IPS DF 6.9 (cell line): ENCODE data around the gene ACAA1.
"Not testable (repeated sequence)": the region's sequence is repeated elsewhere in the genome, so short reads cannot be mapped to it uniquely, and the experiment has no call there.

ENCODE experiments used
- DNase-seq: peaks from one replicate; pipeline ENCODE4 v3.0.0-alpha.2; 2013; ENCODE audit warnings: low read depth, low spot score
- H3K27ac ChIP-seq: one replicate; pipeline ENCODE4 v1.5.1; 2013; ENCODE audit warnings: low read length, control low read depth
- H3K27me3 ChIP-seq: 2 replicates; pipeline ENCODE4 v1.6.1; 2013; ENCODE audit warnings: mild to moderate bottlenecking, low read length; ENCODE audit not compliant: control insufficient read depth, insufficient read depth
- H3K36me3 ChIP-seq: 2 replicates; pipeline ENCODE4 v1.6.1; 2013; ENCODE audit warnings: low read length; ENCODE audit not compliant: control insufficient read depth, insufficient read depth
- H3K4me1 ChIP-seq: 2 replicates; pipeline ENCODE4 v1.6.1; 2013; ENCODE audit warnings: low read length; ENCODE audit not compliant: control insufficient read depth, insufficient read depth
- H3K4me3 ChIP-seq: 2 replicates; pipeline ENCODE4 v1.5.1; 2013; ENCODE audit warnings: mild to moderate bottlenecking, low read length
- H3K9me3 ChIP-seq: 2 replicates; pipeline ENCODE4 v1.6.1; 2013; ENCODE audit warnings: low read length, inconsistent platforms; ENCODE audit not compliant: control insufficient read depth, insufficient read depth
- WGBS: extraction: QIAGEN DNeasy Blood & Tissue Kit; methylation state at CpG from one replicate; pipeline ENCODE4 v1.1.7; 2013; ENCODE audit warnings: mixed read lengths, missing lambda C conversion rate; ENCODE audit not compliant: insufficient read length, insufficient coverage; 5-methylcytosine and 5-hydroxymethylcytosine counted together

Gene ACAA1

GRCh38 chr3:38164952-38165721, 28.2 kb upstream of the ACAA1 start, which contains the start of gene OXSR1:
Gene OXSR1 (plus strand): TSS chr3:38165537. CDS start chr3:38165877, 340 bp downstream.
- Histone ChIP-seq H3K27me3 (no peaks in the 10 kb centered on the region), H3K36me3 (no peaks in the 10 kb centered on the region), H3K4me1 (no peaks in the 10 kb centered on the region), H3K9me3 (no peaks in the 10 kb centered on the region), H3K27ac (no peak within 1 kb of the TSS), H3K4me3 (peak within 1 kb of the TSS; percentile 94)
- peak; percentile 99 for DNase-seq
- WGBS = no CpG with 5 or more reads among the region's 57 CpGs

GRCh38 chr3:38164643-38164951, 27.7 kb upstream of the ACAA1 start:
- H3K27me3 ChIP-seq = no peaks in the 10 kb centered on the region
- no peak for DNase-seq
- no CpG with 5 or more reads among the region's 17 CpGs for WGBS
- H3K4me1 ChIP-seq = no peaks in the 10 kb centered on the region
- H3K9me3 ChIP-seq = no peaks in the 10 kb centered on the region
- peak overlapping the region; percentile 94; the same call in 1 of the 2 replicates for H3K4me3 ChIP-seq
- no peaks in the 10 kb centered on the region for H3K36me3 ChIP-seq
- H3K27ac ChIP-seq = no peak overlapping the region

- Histone ChIP-seq H3K36me3 (no peaks in the 10 kb centered on the region), H3K27me3 (no peaks in the 10 kb centered on the region), H3K27ac (no peak overlapping the region), H3K4me1 (no peaks in the 10 kb centered on the region), H3K9me3 (no peaks in the 10 kb centered on the region), H3K4me3 (no peak overlapping the region; the same call in 1 of the 2 replicates)
- no peak for DNase-seq
- no CpG with 5 or more reads among the region's 24 CpGs for WGBS
Observed at GRCh38 chr3:38163841-38164642, 27.1 kb upstream of the ACAA1 start.

GRCh38 chr3:38163117-38163840, 26.4 kb upstream of the ACAA1 start:
- DNase-seq = no peak
- Histone ChIP-seq H3K27ac (no peak overlapping the region), H3K4me1 (no peaks in the 10 kb centered on the region), H3K9me3 (no peaks in the 10 kb centered on the region), H3K36me3 (no peaks in the 10 kb centered on the region), H3K4me3 (no peak overlapping the region), H3K27me3 (no peaks in the 10 kb centered on the region)
- WGBS = no CpG with 5 or more reads among the region's 12 CpGs

- H3K27me3 ChIP-seq, DNase-seq, H3K4me3 ChIP-seq, H3K27ac ChIP-seq, H3K9me3 ChIP-seq, H3K36me3 ChIP-seq, H3K4me1 ChIP-seq: not testable (repeated sequence)
- WGBS = 100% methylated on average over 10 of the region's 11 CpGs
Observed at GRCh38 chr3:38160704-38161103, 23.8 kb upstream of the ACAA1 start.

- Histone ChIP-seq H3K9me3 (no peaks in the 10 kb centered on the region), H3K4me1 (no peaks in the 10 kb centered on the region), H3K27me3 (no peaks in the 10 kb centered on the region), H3K36me3 (no peaks in the 10 kb centered on the region), H3K4me3 (no peak overlapping the region), H3K27ac (no peak overlapping the region)
- DNase-seq = no peak
- WGBS = no CpG with 5 or more reads among the region's 5 CpGs
Observed at GRCh38 chr3:38158472-38158871, 21.5 kb upstream of the ACAA1 start.

GRCh38 chr3:38157595-38157994, 20.7 kb upstream of the ACAA1 start:
- Histone ChIP-seq H3K9me3 (no peaks in the 10 kb centered on the region), H3K4me1 (no peaks in the 10 kb centered on the region), H3K27ac (no peak overlapping the region), H3K4me3 (no peak overlapping the region), H3K27me3 (no peaks in the 10 kb centered on the region), H3K36me3 (no peaks in the 10 kb centered on the region)
- no peak for DNase-seq
- no CpG with 5 or more reads among the region's 3 CpGs for WGBS

GRCh38 chr3:38157117-38157516, 20.2 kb upstream of the ACAA1 start:
- Histone ChIP-seq H3K27ac (no peak overlapping the region), H3K36me3 (no peaks in the 10 kb centered on the region), H3K9me3 (no peaks in the 10 kb centered on the region), H3K27me3 (no peaks in the 10 kb centered on the region), H3K4me1 (no peaks in the 10 kb centered on the region), H3K4me3 (no peak overlapping the region)
- WGBS = no CpG with 5 or more reads among the region's 2 CpGs
- DNase-seq = no peak

- H3K36me3 ChIP-seq = no peaks in the 10 kb centered on the region
- no peak for DNase-seq
- H3K9me3 ChIP-seq = no peaks in the 10 kb centered on the region
- no peaks in the 10 kb centered on the region for H3K27me3 ChIP-seq
- no CpG with 5 or more reads among the region's 2 CpGs for WGBS
- no peak overlapping the region for H3K4me3 ChIP-seq
- H3K4me1 ChIP-seq = no peaks in the 10 kb centered on the region
- H3K27ac ChIP-seq = no peak overlapping the region
Observed at GRCh38 chr3:38155825-38156224, 18.9 kb upstream of the ACAA1 start.

GRCh38 chr3:38154625-38155255, 17.8 kb upstream of the ACAA1 start:
- Histone ChIP-seq H3K4me1 (no peaks in the 10 kb centered on the region), H3K36me3 (no peaks in the 10 kb centered on the region), H3K27ac (no peak overlapping the region), H3K4me3 (no peak overlapping the region), H3K9me3 (no peaks in the 10 kb centered on the region), H3K27me3 (no peaks in the 10 kb centered on the region)
- no peak for DNase-seq
- WGBS = no CpG with 5 or more reads among the region's 2 CpGs
